Aortic smooth muscle cell (primary cell): ENCODE results near the gene EPSTI1. TPM values are rescaled to one million over a fixed set of nuclear protein-coding genes. Genes with fewer than 3 reads are reported as not detected.

ENCODE experiments used
- total RNA-seq: library from RNA; depleted of rRNA; stranded (reverse); fragments of >200 nt; gene quantifications from 2 replicates; pipeline ENCODE4 v1.2.3, GENCODE V29; 2014

Gene EPSTI1, protein sequence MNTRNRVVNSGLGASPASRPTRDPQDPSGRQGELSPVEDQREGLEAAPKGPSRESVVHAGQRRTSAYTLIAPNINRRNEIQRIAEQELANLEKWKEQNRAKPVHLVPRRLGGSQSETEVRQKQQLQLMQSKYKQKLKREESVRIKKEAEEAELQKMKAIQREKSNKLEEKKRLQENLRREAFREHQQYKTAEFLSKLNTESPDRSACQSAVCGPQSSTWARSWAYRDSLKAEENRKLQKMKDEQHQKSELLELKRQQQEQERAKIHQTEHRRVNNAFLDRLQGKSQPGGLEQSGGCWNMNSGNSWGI
- 0.79 and 1.9 TPM in 2 replicates for total RNA-seq

DNA sequence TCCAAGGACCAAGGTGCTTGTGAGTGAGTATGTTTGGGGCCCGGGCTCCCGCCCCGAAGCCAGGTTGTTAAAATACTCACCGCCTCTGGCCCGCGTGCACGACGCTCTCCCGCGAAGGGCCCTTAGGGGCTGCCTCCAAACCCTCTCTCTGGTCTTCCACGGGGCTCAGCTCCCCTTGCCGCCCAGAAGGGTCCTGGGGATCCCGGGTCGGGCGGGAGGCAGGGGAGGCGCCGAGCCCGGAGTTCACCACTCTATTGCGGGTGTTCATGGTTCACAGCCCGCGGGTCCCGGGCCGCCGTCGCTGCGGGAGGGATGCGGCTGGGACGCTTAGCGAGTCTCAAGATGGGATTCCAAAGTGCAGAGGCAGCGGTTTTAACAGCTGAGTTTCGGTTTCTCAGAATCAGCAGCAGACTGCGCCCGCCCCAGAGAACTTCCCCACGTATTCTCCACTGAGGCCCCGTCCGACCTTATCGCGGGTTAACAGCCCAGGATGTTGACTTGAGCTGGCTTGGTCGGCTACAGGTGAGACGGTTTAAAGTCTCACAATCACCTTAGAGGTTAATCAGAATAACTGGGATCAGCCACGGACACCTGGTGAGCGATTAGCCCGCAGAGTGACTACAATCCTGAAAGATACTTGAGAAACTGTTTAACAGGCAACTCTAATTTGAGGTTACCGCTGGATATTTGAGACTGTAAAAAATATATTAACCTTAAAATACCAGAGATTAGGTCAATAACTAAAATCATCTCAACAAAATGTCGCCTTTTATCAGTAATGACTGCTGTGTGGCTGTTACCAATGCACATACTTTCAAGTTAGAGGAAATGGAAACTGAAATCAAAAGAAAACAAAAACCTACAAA is at the start of gene EPSTI1:
EPSTI1 (minus strand) TSS at position 344 of the 866 bp plus-strand sequence; CDS start at position 268, 76 bp downstream.

DNA sequence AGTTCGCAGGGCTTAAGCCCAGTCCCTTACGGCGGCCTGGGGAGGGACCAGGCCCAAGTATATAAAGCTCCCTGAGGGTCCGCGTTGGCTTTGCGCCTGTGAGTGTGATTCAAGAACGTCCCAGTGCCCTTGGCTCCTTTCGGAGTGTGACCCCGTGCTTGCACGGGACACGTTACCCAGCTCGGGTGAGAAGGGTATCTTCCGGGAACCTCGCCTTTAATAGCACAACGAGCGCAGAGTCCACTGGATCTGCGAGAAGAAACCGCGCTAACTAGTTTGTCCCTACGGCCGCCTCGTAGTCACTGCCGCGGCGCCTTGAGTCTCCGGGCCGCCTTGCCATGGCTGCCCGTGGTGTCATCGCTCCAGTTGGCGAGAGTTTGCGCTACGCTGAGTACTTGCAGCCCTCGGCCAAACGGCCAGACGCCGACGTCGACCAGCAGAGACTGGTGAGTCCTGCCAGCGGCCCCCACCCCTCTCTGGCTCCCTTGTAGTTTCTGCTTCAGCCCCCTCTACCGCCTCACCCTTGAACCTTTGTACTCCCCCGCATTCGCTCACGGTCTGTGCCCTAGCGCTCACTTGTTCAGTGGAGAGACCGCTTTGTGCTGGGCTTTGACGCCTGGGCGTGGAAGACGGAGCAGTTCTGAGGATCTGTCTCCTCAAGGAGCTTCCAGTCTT is 31.4 kb upstream of the EPSTI1 start, which contains the start of gene DNAJC15:
DNAJC15 (plus strand) TSS at position 298 of the 675 bp plus-strand sequence; CDS start at position 339, 41 bp downstream.

Other genes with a start within 250 kb of the EPSTI1 start
- under 0.01 TPM in 1 of 2 replicates, not detected in the other for gene FAM216B, start 210.7 kb downstream of the EPSTI1 start, total RNA-seq
- gene DNAJC15, start 31.3 kb upstream of the EPSTI1 start, total RNA-seq, result 7.1 and 17.2 TPM in 2 replicates